Ecto neural progenitor cell (in vitro differentiated cells): ENCODE measurements around the gene STOML1.

Experiments
- DNase-seq: peaks from one replicate; pipeline ENCODE4 v3.0.0-alpha.2; 2018; ENCODE audit warnings: low spot score

STOML1 gene

DNA sequence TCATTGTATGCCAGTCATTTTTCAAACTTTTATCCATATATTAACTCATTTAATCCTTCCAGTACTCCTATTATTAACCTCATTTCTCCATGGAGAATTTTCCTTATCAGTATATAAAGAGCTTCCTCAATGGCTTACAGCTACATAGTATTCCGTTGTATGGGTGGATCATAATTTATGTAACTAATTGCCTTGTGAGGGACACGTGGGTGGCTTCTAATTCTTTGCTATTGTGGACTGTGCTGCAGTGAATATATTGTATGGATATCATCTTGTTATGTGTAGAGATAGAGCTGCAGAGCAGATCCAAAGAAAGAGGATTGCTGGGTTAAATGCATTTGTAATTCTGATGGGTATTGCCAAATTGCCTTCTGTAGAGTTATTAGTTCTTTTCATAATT is 27.6 kb upstream of the STOML1 start:
- DNase-seq = no peak

DNA sequence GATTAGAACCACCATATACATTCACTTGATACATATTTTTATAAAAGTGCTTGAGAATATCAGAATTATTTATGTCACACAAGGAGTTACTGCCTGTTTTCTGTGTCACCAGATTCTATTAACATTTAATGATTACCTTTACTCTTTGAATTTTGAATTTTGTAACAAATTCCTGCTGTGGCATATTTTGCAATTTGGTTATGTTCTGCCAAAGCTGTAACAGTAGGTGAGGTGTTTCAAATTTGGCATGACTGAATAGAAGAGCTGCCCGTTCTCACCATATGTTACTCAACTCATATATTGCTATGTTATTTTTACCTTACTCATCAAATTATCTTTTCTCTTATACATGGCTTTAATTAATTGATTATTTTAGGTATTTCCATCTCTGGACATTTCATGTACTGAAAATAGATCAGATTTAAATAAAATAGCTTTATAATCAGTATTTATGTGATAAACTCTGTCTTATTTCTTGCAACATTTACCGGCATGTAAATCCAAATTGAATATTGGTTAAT is 21.3 kb upstream of the STOML1 start:
- DNase-seq = no peak

DNA sequence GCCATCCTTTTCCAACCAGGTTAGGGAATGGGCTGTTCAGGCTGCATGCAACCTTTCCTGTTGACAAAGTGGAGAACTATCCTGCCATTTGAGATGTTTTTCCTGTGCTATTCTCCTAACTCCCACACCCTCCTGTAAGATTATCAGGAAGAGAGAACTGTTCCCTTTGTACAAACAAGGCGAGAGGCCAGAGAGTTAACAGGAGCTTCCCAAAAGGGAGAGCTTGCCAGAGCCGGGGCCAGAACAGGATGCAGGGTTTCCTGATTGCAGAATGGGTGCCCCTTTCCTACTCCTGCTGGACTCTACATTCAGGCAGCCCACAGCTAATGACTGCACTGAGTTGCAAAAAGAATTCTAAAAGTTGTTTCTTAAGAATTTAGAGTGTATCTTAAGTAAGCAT is 19.5 kb upstream of the STOML1 start:
- DNase-seq = no peak

DNA sequence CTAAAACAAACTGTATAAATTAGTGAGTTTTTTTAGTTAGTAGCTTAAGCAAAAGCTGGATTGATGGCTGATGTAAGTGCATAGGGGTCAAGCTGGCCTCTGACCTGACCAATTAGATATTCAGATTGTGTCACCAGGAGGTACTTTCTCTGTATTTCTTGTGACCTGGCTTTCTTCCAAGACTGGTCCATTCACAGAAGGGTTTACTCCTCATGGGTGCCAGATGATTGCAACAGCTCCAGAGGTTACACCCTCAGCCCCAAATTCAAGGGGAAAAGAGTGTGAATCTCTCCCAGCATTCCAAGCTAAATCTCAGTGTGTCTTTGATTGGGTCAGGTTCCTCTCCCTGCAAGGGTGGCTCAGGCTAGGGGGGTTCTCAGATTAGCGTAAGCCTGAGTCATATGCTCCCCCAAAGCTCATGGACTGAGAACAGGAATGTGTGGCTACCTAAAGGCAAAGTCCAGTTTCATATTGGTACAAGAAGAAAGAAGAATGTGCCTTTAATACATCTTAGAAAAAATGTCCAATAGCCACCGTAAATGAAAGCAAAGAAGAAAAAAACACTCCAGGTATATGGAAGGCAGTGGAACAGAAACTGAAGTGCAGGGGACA is 18.9 kb upstream of the STOML1 start:
- no peak for DNase-seq

DNA sequence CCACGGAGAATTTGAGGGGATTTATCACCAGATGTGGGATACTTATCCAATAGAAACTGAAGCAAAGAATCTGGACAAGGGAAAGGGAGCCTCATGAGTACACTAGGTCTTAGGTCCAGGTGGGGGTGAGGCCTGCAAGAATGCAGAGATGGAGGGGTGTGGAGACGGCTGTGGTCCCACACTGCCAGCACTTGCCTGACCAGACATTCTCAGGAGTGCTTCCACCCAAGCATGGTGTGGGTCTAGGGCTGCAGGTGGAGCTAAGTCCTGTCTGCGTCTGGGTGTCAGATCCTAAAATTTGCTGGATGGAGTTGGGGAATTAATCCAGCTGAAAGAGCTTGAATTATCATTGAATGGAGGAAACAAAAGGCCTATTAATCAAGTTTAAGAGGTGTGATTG is 16.8 kb upstream of the STOML1 start:
- DNase-seq = no peak

DNA sequence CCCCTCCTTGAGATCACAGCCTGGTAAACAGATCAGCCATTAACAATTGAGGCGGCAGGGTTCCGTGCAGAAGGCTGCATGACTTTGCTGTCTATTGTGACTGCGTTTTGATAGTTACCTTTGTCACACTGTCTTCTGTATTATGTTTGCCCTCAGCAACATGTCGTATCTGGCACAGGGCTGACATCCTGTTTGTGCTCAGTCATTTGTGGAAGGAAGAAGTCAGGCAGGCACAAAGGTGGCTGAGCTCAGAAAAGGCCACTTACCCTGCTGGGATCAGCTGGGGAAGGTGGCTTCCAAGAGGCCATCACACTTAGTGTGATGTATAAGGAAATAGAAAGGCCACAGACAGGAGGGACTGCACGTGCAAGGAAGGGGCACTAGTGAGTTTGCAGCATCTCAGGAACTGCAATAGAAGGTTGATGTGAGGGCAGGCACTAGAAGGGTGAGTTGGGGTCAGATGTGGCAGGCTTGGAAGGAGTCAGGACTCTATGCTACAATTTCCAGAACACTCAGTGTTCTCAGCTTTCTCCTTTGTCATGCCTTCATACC is 15.8 kb upstream of the STOML1 start:
- DNase-seq = no peak

DNA sequence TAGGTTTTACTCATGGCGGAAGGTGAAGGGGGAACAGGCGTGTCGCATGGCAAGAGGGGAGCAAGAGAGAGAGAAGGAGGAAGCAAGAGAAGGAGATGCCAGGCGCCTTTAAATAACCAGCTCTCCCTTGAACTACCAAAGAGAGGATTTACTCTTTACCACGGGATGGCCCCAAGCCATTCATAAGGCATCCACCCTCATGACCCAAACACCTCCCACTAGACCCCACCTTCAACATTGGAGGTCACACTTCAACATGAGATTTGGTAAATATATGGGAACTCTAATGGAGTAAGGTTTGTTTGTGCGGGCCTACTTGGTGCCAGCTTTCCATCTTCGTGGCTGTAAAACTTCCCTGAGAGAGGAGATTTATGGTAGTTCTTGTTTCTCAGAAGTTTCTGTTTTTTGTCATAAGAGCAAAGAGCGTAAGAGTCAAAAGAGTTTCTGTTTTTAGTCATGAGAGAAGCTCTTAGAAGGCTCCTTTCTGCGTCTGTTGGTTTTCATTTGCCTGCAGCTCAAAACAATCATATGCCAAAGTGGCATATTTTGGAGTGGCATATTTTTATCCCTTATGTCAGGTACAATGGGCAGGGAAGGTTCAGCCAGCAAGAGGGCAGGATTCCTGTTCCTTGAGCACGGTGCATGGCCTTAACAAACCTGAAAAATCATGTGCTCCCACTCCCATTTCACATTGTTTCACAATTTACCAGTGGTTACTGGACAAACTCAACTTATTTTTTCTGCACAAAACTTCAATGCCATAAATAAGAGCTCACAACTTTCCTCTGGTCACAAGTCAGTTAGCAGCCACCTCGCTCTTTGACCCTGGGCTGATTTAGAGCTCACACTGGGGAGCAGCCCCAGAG is 14.9 kb upstream of the STOML1 start:
- no peak for DNase-seq

DNA sequence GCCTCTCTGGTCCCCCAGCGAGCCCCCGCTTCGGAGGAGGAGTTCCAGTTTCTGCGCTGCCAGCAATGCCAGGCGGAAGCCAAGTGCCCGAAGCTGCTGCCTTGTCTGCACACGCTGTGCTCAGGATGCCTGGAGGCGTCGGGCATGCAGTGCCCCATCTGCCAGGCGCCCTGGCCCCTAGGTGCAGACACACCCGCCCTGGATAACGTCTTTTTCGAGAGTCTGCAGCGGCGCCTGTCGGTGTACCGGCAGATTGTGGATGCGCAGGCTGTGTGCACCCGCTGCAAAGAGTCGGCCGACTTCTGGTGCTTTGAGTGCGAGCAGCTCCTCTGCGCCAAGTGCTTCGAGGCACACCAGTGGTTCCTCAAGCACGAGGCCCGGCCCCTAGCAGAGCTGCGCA is 5.9 kb upstream of the STOML1 start:
- no peak for DNase-seq

DNA sequence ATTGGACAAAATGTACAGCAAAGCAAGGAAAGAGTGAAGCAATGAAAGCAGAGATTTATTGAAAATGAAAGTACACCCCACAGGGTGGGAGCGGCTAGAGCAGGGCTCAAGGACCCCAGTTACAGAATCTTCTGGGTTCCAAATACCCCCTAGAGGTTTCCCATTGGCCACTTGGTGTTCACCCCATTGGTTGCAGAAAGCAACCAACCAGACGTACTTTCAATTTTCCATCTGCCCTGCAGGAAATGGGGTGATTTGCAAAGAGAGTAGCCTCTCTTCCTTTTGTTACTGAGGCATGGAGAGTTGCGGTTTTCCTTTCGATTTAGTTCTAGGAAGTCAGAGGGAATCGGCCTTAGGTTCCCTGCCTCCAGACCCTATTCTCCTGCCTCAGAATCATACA is 4.8 kb upstream of the STOML1 start:
- DNase-seq = no peak

DNA sequence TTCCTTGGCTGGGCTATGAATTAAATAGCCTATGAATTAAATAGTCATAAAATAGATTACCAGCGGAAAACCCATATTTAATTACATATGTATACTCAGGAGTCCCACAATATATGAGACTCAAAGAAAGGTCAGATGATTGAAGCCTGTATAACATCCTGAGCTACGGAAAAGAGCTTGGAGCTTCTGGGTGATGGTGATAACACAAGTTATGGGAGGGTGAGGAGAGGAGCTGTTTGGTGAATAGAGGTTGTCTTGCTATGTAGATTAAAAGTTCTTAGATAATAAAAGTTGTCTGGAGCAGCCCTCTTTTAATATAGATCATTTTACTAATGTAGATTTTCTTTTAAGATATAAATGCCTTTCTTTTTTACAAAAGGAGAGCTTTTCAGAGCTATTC is 4.2 kb upstream of the STOML1 start:
- DNase-seq = no peak

DNA sequence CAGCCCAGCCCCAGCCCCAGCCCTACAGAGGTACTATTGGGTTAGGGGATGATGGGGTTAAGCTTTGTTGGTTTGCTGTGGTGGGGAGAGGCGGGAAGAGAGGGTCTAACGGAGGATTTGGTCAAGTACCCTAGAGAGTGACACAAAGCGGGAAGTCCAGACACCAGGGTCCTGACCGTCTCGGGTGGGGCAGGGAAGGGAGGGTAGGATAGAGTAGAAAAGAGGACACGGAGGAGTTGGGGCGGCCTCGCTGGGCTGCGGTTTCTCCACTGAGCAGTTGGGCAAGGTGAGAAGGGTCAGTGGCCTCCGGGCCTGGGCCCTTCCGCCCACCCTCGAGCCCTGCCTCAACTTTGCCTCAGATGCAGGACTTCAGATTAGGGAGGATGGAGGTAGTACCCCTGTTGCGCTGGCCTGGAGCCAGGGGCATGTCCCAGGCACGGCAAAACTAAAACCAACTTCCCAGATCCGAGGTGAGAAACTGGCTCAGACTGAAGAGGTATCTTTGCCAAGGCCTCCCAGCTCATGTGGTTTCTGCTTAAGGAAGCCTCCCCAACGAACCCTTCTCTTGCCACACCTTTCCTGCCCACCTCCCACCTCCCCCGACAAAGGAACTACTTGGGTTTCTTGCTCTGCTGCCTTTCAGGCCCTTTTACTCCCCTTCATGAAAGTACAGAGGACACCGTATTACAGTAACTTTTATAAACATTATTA is 3.0 kb upstream of the STOML1 start:
- DNase-seq = no peak

DNA sequence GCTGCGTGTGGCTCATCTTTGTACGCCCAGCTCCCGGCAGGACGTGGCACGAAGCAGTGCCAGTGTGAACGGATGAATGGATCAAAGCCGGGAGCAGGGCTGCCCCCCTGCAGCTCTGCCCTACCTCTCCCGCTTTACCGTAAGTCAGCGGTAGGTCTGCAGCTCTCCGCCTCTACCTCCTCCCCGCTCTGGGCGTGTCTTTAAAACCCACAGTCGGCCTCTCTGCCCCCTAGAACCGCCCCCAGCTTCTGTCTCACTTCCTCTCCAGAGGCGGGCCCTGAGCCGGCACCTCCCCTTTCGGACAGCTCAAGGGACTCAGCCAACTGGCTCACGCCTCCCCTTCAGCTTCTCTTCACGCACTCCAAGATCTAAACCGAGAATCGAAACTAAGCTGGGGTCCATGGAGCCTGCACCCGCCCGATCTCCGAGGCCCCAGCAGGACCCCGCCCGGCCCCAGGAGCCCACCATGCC is 2.4 kb upstream of the STOML1 start, which contains the start of gene PML:
Gene PML (plus strand): TSS at position 304 of the 471 bp plus-strand sequence. CDS start 97 bp downstream, at position 401.
- peak; percentile 94 for DNase-seq

DNA sequence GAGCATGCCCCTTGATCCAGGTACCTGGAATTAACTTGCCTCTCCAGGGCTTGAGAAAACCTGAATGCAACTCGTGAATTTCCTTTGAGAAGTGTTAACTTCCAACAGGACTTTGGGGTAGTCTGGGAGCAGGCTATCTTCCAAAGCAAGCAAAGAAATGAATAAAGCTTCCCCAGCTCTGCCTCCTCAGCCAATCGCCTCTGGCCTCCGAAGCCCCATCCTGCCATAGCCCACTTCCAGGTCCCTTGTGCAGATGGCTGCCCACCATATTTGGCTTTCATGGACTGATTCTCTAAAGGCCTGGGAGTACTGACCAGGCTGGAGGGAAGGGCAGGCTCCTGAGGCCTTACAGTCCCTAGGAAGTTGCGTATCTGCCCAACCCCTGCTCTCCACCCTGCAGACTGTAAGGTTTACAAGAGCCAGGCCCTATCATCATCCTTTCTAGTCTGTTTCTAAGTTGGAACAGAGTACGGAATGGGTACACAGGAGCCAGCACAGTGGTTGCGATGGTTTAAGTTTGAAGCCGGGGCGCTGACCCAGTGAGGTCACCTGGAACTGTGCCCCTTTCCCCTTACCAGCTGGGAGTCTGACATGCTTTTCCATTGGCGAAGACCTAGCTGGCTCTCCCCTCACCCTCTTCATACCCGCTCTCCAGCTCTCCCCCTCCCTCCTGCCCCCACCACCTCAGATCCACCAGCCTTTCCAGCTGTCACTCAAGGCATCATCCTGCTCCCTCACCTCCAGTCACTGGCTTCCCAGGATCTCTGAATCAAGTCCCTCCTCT is 1.3 kb upstream of the STOML1 start:
- no peak for DNase-seq

DNA sequence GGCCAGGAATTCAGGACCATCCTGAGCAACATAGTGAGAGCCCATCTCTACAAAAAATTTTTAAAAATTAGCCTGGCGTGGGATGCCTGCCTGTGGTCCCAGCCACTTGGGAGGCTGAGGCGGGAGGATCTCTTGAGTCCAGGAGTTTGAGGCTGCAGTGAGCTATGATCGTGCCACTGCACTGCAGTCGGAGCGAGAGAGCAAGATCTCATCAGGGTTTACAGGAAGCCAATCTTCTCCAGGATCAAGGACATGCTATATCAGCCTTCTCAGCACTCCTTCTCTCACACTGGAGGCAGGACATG is 451 bp upstream of the STOML1 start:
- no peak for DNase-seq

DNA sequence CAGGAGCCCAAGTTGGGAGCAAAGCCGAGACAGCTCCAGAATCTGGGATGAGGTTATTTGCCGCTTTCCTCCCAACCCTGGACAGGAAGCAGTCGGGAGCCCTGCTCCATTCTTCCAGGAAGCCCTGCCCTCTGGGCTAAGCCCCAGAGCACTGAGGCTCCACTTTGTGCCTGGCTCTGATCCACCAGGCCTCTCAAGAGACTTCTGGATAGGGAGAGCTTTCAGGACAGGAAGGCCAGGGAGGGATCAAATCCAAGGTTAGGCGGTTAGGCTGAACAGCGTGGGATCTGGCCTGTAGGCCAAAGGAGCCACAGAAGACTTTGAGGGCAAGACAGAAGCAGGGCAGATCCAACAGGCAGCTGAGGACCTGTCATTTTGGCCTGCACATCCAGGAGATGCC is 835 bp downstream of the STOML1 start:
- DNase-seq = no peak

DNA sequence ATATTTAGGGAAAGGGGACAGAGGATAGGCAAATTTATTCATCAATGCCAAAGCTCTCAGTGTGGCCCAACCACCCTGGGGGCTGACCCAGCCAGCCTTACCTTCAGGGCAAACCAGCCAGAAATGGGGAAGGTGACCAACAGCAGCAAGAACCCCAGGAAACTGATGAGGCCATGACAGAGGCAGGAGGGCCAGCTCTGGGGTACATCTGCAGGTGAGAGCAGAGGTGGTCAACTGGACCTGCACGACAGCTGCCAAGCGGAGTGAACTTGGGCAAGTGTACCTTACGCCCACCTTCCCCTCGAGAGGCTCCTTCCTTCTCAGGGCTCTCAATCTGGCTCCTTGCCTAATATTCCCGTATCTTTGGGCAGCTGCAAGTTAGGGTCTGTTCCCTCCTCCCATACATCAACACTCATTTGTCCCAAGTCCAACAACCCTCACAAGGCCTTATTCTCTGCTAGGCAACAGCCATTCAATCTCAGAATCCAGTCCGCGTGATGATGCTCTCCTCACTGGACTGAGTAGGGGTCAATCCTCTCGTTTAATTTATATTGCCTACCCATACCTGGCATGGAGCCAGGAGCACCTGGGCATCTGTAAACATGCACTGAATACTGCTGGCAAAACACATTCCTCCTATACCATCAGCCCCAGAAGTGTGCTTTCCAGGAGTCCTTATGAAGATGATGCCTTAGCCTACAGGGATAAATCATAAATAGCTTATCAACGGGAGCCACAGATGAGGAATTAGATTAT is 1.7 kb downstream of the STOML1 start:
- no peak for DNase-seq

DNA sequence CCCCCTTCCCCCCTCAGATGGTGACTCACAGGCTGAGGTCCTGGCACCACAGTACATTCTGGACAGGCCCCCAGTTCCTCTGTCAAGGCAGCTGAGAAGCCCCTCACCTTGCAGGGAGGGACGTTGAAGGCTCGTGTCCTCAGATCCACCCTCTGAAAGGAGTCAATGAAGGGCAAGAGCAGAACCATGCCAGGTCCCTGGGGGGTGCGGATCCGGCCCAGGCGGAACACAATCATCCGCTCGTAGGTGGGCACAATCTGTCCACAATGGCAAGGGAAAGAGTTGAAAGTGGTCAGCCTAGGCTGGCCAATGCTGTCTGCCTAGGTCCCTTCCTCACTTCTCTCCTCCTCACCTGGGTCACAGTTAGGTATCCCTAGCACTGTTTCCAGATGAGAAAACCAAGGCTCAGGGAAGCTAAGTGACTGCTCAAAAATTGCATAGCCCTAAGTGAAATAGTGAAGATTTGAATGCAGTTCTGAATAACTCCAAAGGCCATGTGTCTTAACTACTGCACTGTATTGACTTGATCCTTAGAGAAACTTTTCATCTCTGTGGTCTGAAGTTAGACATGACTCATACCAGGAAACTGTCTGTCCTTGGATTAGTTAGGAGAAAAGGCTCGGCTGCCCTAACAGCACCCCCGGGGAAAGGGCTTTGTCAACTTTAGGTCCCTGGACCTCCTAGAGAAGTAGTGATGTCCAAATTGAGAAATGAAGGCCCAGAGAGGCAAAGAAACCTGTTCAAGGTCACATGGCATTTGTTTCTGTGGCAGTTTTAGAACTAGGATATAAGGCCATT is 2.9 kb downstream of the STOML1 start:
- no peak for DNase-seq

DNA sequence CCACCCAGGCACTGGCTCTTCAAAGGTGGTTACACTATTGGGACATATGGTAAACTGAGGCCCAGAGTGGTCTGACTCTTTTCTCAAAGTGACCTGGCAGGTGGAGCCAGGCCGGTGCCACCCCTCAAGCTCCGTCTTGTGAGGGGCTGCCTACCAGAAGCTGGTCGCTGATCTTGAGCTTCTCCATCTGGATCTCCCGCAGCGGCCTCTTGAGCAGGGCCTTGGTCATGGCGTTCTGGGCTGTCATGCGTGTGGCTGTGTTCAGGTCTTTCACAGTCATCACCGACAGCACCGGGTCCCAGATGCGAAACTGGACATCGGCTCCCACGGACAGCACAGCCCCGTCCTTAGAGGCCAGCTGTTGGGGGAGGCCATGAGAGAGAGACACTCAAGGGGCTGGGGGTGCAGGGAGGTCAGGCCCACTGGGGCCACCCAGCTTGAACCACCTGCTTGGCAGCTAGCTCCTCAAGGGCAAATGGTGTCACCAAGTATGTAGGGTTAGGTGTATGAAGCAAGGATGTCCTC is 3.6 kb downstream of the STOML1 start:
- DNase-seq = no peak

DNA sequence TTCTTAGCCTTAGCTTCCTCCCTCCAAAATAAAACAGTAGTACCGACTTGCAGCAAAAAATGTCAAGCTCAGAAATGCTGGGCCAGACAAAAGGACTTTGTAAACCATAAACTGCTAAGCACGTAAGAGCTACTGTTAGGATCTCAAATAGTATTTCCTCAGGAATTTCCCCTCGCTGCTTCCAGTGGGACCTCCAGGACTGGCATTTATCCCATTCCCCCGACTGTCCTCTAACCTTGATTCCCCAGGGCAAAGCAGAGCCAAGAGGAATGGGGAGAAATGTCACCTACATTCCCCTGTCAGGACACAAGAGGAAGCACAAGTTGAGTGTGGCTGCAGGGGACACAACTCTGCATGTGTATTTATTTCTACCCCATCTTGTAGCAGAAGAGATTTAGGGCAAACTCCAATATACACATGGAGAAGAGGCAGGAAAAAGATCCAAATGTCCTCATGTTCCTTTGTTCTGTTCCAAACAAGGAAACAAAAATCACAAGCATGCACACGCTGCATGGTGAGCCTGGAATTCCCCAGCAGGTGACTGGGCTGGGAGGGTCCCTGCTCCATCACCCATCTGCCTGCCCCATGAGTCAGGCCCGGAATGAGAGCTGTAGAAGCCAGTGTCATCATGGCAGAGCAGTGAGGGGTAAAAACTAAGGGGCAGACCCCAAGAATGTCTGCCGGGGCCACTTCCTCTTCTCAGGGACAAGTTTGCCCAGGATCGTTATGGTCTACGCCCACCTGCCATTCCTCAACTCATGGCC is 4.2 kb downstream of the STOML1 start:
- no peak for DNase-seq
